Esophagus (tissue), 2 donors: Measurements from ENCODE around the gene CTSW. TPM values are rescaled to one million over a fixed set of nuclear protein-coding genes. Genes with fewer than 3 reads are reported as not detected.

Experiments used
- H3K27ac ChIP-seq, 2 donors: one replicate each; pipeline ENCODE4 v1.5.1; 2013; ENCODE audit warnings: low read depth in 2 of 2, mild to moderate bottlenecking in 2 of 2, inconsistent platforms in 1 of 2, low read length in 1 of 2, moderate library complexity in 1 of 2
- H3K27me3 ChIP-seq, 2 donors: one replicate each; pipeline ENCODE4 v1.6.1; 2013; ENCODE audit warnings: low read length in 2 of 2, control low read depth in 1 of 2, mild to moderate bottlenecking in 1 of 2; ENCODE audit not compliant: insufficient read depth in 2 of 2, control insufficient read depth in 1 of 2
- H3K36me3 ChIP-seq, 2 donors: one replicate each; pipeline ENCODE4 v1.6.1; 2013; ENCODE audit warnings: low read length in 1 of 2; ENCODE audit not compliant: control insufficient read depth in 2 of 2, insufficient read depth in 2 of 2
- H3K4me1 ChIP-seq, 2 donors: one replicate each; pipeline ENCODE4 v1.6.1; 2013; ENCODE audit warnings: low read length in 1 of 2; ENCODE audit not compliant: control insufficient read depth in 2 of 2, insufficient read depth in 2 of 2
- H3K4me3 ChIP-seq, 2 donors: one replicate each; pipeline ENCODE4 v1.5.1; 2013; ENCODE audit warnings: low read length in 2 of 2, mild to moderate bottlenecking in 2 of 2, low read depth in 1 of 2, moderate library complexity in 1 of 2
- H3K9me3 ChIP-seq, 2 donors: one replicate each; pipeline ENCODE4 v1.6.1; 2013; ENCODE audit warnings: mild to moderate bottlenecking in 2 of 2, low read depth in 1 of 2, low read length in 1 of 2, moderate library complexity in 1 of 2; ENCODE audit not compliant: control insufficient read depth in 2 of 2, insufficient read depth in 1 of 2
- WGBS, 2 donors: extraction: QIAGEN DNeasy Blood & Tissue Kit; methylation state at CpG; one replicate each; pipeline ENCODE4 v1.1.7; 2013; 5-methylcytosine and 5-hydroxymethylcytosine counted together
- polyA plus RNA-seq, 2 donors: library from polyadenylated mRNA; stranded (reverse); fragments of 200-250 nt; gene quantifications; one replicate each; pipeline ENCODE4 v1.2.3, GENCODE V29; 2013
- donor health status: healthy with polysubstance abuse.
- donor health status: Bipolar disorder and iron deficiency.

CTSW gene
- polyA plus RNA-seq, 2 donors, result 1.3 to 1.7 TPM

GRCh38 chr11:65849366-65849765 lies 30.3 kb upstream of the CTSW start:
- Histone ChIP-seq H3K4me3 (no peak overlapping the region), H3K27ac (no peak overlapping the region), H3K9me3 (peaks cover 0 to 3% of the 10 kb centered on the region in 2 donors), H3K4me1 (no peaks in the 10 kb centered on the region), H3K27me3 (no peaks in the 10 kb centered on the region), H3K36me3 (peaks cover 7 to 28% of the 10 kb centered on the region in 2 donors)
- WGBS, 2 donors, result 44 to 52% methylated on average over 8 of the region's 8 CpGs

GRCh38 chr11:65849771-65850216 lies 29.8 kb upstream of the CTSW start:
- Histone ChIP-seq H3K4me1 (no peaks in the 10 kb centered on the region), H3K27ac (no peak overlapping the region), H3K4me3 (no peak overlapping the region), H3K36me3 (peaks cover 12 to 31% of the 10 kb centered on the region in 2 donors), H3K27me3 (no peaks in the 10 kb centered on the region), H3K9me3 (peaks cover 0 to 3% of the 10 kb centered on the region in 2 donors)
- WGBS, 2 donors, result 45 to 58% methylated on average over 16 of the region's 16 CpGs

- whole genome bisulfite sequencing, 2 donors, result 74 to 82% methylated on average over 20 of the region's 20 CpGs
- peaks cover 0 to 3% of the 10 kb centered on the region in 2 donors for H3K9me3 ChIP-seq
- H3K27me3 ChIP-seq, result no peaks in the 10 kb centered on the region
- no peak overlapping the region for H3K27ac ChIP-seq
- peaks cover 0 to 2% of the 10 kb centered on the region in 2 donors for H3K4me1 ChIP-seq
- peaks cover 18 to 38% of the 10 kb centered on the region in 2 donors for H3K36me3 ChIP-seq
- H3K4me3 ChIP-seq, result no peak overlapping the region
These were observed 29.2 kb upstream of the CTSW start for GRCh38 chr11:65850217-65851082.

- Histone ChIP-seq H3K27me3 (no peaks in the 10 kb centered on the region), H3K4me1 (peaks cover 0 to 4% of the 10 kb centered on the region in 2 donors), H3K27ac (no peak overlapping the region), H3K9me3 (peaks cover 0 to 3% of the 10 kb centered on the region in 2 donors), H3K4me3 (no peak overlapping the region), H3K36me3 (peaks cover 23 to 44% of the 10 kb centered on the region in 2 donors)
- 88 to 90% methylated on average over 14 of the region's 14 CpGs for WGBS, 2 donors
These were observed 28.5 kb upstream of the CTSW start for GRCh38 chr11:65851083-65851579.

- Histone ChIP-seq H3K4me1 (peaks cover 4% of the 10 kb centered on the region in 2 donors), H3K4me3 (no peak overlapping the region), H3K27me3 (no peaks in the 10 kb centered on the region), H3K27ac (no peak overlapping the region), H3K36me3 (peaks cover 23 to 45% of the 10 kb centered on the region in 2 donors), H3K9me3 (peaks cover 0 to 3% of the 10 kb centered on the region in 2 donors)
- 80 to 88% methylated on average over 10 of the region's 10 CpGs for WGBS, 2 donors
These were observed 27.7 kb upstream of the CTSW start for GRCh38 chr11:65851811-65852507.

GRCh38 chr11:65852508-65853245 lies 27.0 kb upstream of the CTSW start:
- Histone ChIP-seq H3K4me3 (no peak overlapping the region), H3K27ac (no peak overlapping the region), H3K4me1 (peaks cover 4% of the 10 kb centered on the region in 2 donors), H3K9me3 (peaks cover 0 to 3% of the 10 kb centered on the region in 2 donors), H3K27me3 (no peaks in the 10 kb centered on the region), H3K36me3 (peaks cover 23 to 45% of the 10 kb centered on the region in 2 donors)
- WGBS, 2 donors, result 86 to 90% methylated on average over 33 of the region's 33 CpGs

GRCh38 chr11:65853246-65853979 lies 26.2 kb upstream of the CTSW start:
- Histone ChIP-seq H3K27ac (no peak overlapping the region), H3K4me3 (no peak overlapping the region), H3K27me3 (no peaks in the 10 kb centered on the region), H3K36me3 (peaks cover 23 to 45% of the 10 kb centered on the region in 2 donors), H3K4me1 (peaks cover 4% of the 10 kb centered on the region in 2 donors), H3K9me3 (peaks cover 0 to 3% of the 10 kb centered on the region in 2 donors)
- 87 to 96% methylated on average over 6 of the region's 6 CpGs for WGBS, 2 donors

- Histone ChIP-seq H3K4me3 (no peak overlapping the region), H3K27ac (no peak overlapping the region), H3K27me3 (no peaks in the 10 kb centered on the region), H3K4me1 (peaks cover 4% of the 10 kb centered on the region in 2 donors), H3K9me3 (peaks cover 0 to 3% of the 10 kb centered on the region in 2 donors), H3K36me3 (peaks cover 23 to 45% of the 10 kb centered on the region in 2 donors)
- WGBS, 2 donors, result 73 to 85% methylated on average over 4 of the region's 4 CpGs
These were observed 25.5 kb upstream of the CTSW start for GRCh38 chr11:65854161-65854592.
